Ishikawa (cell line): ENCODE data around the gene TBC1D16.

ENCODE experiments used
- CEBPB ChIP-seq: IDR thresholded peaks from 2 replicates; pipeline ENCODE4 v1.6.1; 2012
- CREB1 ChIP-seq: IDR thresholded peaks from 2 replicates; pipeline ENCODE4 v1.6.1; 2012; ENCODE audit warnings: low read depth
- EGR1 ChIP-seq: IDR thresholded peaks from 2 replicates; pipeline ENCODE4 v1.6.1; 2012
- EP300 ChIP-seq: IDR thresholded peaks from 2 replicates; pipeline ENCODE4 v1.6.1; 2012; ENCODE audit warnings: borderline replicate concordance
- FOXM1 ChIP-seq: IDR thresholded peaks from 2 replicates; pipeline ENCODE4 v1.6.1; 2012; ENCODE audit warnings: low read depth, borderline replicate concordance
- TAF1 ChIP-seq: IDR thresholded peaks from 2 replicates; pipeline ENCODE4 v1.6.1; 2012; ENCODE audit warnings: low read depth, mild to moderate bottlenecking
- TCF12 ChIP-seq: IDR thresholded peaks from 2 replicates; pipeline ENCODE4 v1.6.1; 2012; ENCODE audit warnings: low read depth
- TEAD4 ChIP-seq: IDR thresholded peaks from 2 replicates; pipeline ENCODE4 v1.6.1; 2012
- USF1 ChIP-seq: IDR thresholded peaks from 2 replicates; pipeline ENCODE4 v1.6.1; 2012
- YY1 ChIP-seq: IDR thresholded peaks from 2 replicates; pipeline ENCODE4 v1.6.1; 2012; ENCODE audit warnings: low read depth
- ZBTB7A ChIP-seq: IDR thresholded peaks from 2 replicates; pipeline ENCODE4 v1.6.1; 2012; ENCODE audit warnings: low read depth
- TF ChIP-seq, protein P1 (sequence below): IDR thresholded peaks from 2 replicates; pipeline ENCODE4 v1.6.1; 2012; ENCODE audit warnings: low read depth, mild to moderate bottlenecking
- TF ChIP-seq, protein P2 (sequence below): IDR thresholded peaks from 2 replicates; pipeline ENCODE4 v1.6.1; 2012

TBC1D16 gene

GRCh38 chr17:80028030-80028429 is 7.6 kb downstream of the TBC1D16 start:
- TF ChIP-seq EP300 = no peak

DNA sequence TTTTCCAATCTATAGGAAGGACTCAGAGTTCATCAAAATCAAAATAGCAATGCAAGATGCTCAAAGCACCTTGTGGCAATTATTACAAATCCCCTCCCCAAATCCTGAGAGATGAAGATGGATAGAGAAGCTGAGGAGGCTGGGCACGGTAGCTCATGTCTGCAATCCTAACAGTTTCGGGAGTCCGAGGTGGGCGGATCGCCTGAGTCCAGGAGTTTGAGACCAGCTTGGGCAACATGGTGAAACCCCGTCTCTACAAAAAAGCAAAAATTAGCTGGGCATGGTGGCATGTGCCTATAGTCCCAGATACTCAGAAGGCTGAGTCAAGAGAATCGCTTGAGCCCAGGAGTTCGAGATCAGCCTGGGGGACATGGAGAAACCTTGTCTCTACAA is 8.6 kb downstream of the TBC1D16 start:
- TF ChIP-seq YY1 (no peak), TEAD4 (no peak), USF1 (no peak), ZBTB7A (no peak), FOXM1 (no peak), CREB1 (no peak)
- TF ChIP-seq, protein P1, sequence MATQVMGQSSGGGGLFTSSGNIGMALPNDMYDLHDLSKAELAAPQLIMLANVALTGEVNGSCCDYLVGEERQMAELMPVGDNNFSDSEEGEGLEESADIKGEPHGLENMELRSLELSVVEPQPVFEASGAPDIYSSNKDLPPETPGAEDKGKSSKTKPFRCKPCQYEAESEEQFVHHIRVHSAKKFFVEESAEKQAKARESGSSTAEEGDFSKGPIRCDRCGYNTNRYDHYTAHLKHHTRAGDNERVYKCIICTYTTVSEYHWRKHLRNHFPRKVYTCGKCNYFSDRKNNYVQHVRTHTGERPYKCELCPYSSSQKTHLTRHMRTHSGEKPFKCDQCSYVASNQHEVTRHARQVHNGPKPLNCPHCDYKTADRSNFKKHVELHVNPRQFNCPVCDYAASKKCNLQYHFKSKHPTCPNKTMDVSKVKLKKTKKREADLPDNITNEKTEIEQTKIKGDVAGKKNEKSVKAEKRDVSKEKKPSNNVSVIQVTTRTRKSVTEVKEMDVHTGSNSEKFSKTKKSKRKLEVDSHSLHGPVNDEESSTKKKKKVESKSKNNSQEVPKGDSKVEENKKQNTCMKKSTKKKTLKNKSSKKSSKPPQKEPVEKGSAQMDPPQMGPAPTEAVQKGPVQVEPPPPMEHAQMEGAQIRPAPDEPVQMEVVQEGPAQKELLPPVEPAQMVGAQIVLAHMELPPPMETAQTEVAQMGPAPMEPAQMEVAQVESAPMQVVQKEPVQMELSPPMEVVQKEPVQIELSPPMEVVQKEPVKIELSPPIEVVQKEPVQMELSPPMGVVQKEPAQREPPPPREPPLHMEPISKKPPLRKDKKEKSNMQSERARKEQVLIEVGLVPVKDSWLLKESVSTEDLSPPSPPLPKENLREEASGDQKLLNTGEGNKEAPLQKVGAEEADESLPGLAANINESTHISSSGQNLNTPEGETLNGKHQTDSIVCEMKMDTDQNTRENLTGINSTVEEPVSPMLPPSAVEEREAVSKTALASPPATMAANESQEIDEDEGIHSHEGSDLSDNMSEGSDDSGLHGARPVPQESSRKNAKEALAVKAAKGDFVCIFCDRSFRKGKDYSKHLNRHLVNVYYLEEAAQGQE = no peak

- no peak for TF ChIP-seq EGR1
- TF ChIP-seq CEBPB = no peak
- no peak for TF ChIP-seq USF1
- no peak for TF ChIP-seq TEAD4
- TF ChIP-seq TAF1 = no peak
Measured at GRCh38 chr17:80026359-80027042, 9.2 kb downstream of the TBC1D16 start.

GRCh38 chr17:80025796-80026195 is 9.9 kb downstream of the TBC1D16 start:
- no peak for TF ChIP-seq CREB1

GRCh38 chr17:80025140-80025539 is 10.5 kb downstream of the TBC1D16 start:
- TF ChIP-seq TAF1 (no peak), TCF12 (no peak), ZBTB7A (no peak), YY1 (no peak)
- TF ChIP-seq, protein P1 = no peak

DNA sequence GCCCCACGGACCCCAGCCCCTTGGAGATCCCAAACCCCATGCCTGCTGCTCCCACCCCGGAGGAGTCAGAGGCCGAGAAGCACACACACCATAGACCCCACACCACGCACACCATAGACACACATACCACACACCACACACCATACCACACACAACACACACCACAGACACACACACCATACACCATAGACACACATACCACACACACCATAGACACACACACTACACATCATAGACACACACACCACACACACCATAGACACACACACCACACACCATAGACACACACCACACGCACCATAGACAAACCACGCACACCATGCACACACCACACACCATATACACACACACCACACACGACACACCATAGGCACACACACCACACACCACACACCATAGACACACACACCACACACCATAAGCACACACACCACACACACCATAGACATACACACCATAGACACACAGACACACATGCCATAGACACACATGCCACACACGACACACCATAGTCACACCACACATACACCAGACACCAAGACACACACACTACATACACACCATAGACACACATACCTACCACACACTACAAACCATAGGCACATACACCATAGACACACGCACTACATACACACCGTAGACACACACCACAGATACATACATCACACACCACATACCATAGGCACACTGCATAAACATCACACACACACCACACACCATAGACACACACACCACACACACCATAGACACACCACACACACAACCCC is 11.3 kb downstream of the TBC1D16 start:
- TF ChIP-seq, protein P2, sequence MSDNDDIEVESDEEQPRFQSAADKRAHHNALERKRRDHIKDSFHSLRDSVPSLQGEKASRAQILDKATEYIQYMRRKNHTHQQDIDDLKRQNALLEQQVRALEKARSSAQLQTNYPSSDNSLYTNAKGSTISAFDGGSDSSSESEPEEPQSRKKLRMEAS = no peak
- no peak for TF ChIP-seq FOXM1

GRCh38 chr17:80023481-80024205 is 12.0 kb downstream of the TBC1D16 start:
- TF ChIP-seq EGR1 = no peak
- no peak for TF ChIP-seq USF1
- TF ChIP-seq FOXM1 = no peak
- TF ChIP-seq TEAD4 = no peak
- TF ChIP-seq CEBPB = no peak
- no peak for TF ChIP-seq YY1
- TF ChIP-seq CREB1 = no peak
- TF ChIP-seq, protein P2 = no peak
